K562 (cell line): ENCODE measurements around the gene SYT1. TPM values are rescaled to one million over a fixed set of nuclear protein-coding genes. Genes with fewer than 3 reads are reported as not detected.

Source experiments
- ATAC-seq: fragments of 200-7000 bp; cut with Tn5 transposase; 3 replicates; pipeline ENCODE4 v1.9.1; 2020; ENCODE audit warnings: moderate library complexity
- BruUV-seq: library from RNA; stranded (reverse); fragments of 400-500 nt; replicated peaks from 2 replicates; lab custom pipeline; 2021; lab: Mats Ljungman, UMichigan
- CTCF ChIA-PET: fragments of 300-600 bp; formaldehyde crosslinking; extraction: SDS; loops from one replicate; lab custom pipeline; 2021; ENCODE audit warnings: low intra/inter-chr PET ratio; lab: Yijun Ruan, JAX
- POLR2A ChIA-PET: fragments of 300-600, 350-650 bp; sonication (Branson Sonifier 250); formaldehyde crosslinking; extraction: SDS; loops from one replicate; lab custom pipeline; 2021; ENCODE audit warnings: antibody characterized with exemption, inconsistent platforms; lab: Yijun Ruan, JAX
- DNase-seq, 4 experiments: peaks; one replicate each; pipeline versions ENCODE4 v3.0.0 to v3.0.0-alpha.2; 2011 to 2018; ENCODE audit warnings: low spot score in 3 of 4, mixed read lengths in 3 of 4; ENCODE audit errors: extremely low read depth in 1 of 4
- FAIRE-seq: peaks from 2 replicates; lab custom pipeline; 2011; peaks lifted over from hg19 to GRCh38; lab: Jason Lieb, UNC
- H2AFZ ChIP-seq: 2 replicates; pipeline ENCODE4 v1.6.0; 2011; ENCODE audit warnings: low read depth, low read length, control low read depth, inconsistent platforms
- H3K27ac ChIP-seq: fragments of 200-600 bp; 3 replicates; pipeline ENCODE4 v1.8.0; 2011; ENCODE audit warnings: low read depth, mild to moderate bottlenecking, control low read depth, inconsistent platforms, low read length, moderate library complexity, mixed read lengths; ENCODE audit errors: extremely low read depth
- H3K27me3 ChIP-seq, 2 experiments: fragments of 300-600 bp in 1 of 2; 2 replicates in 1 of 2; 3 replicates in 1 of 2; pipeline versions ENCODE4 v1.6.0 to v1.8.0; 2011; ENCODE audit warnings: inconsistent platforms in 2 of 2, low read length in 2 of 2, mild to moderate bottlenecking in 1 of 2, mixed read lengths in 1 of 2, moderate library complexity in 1 of 2; ENCODE audit not compliant: control insufficient read depth in 2 of 2, insufficient read depth in 2 of 2
- H3K36me3 ChIP-seq: fragments of 300-600 bp; 3 replicates; pipeline ENCODE4 v1.8.0; 2011; ENCODE audit warnings: mild to moderate bottlenecking, low read length, inconsistent platforms; ENCODE audit not compliant: control insufficient read depth, insufficient read depth
- H3K4me1 ChIP-seq, 2 experiments: fragments of 200-600 bp in 1 of 2; replicated peaks in 1 of 2; 2 replicates in 1 of 2; 3 replicates in 1 of 2; pipeline versions ENCODE4 v1.5.1 to v1.8.0; 2011; ENCODE audit warnings: inconsistent platforms in 2 of 2, low read length in 2 of 2, mild to moderate bottlenecking in 1 of 2, mixed read lengths in 1 of 2, moderate library complexity in 1 of 2; ENCODE audit not compliant: control insufficient read depth in 2 of 2, insufficient read depth in 2 of 2
- H3K4me2 ChIP-seq: 2 replicates; pipeline ENCODE4 v1.6.1; 2011; ENCODE audit warnings: low read length, control low read depth, inconsistent platforms, mixed read lengths; ENCODE audit not compliant: insufficient read depth
- H3K4me3 ChIP-seq: fragments of 200-600 bp; sonication (generic), shearing (Covaris generic); 2 replicates; pipeline ENCODE4 v1.5.1; 2016; ENCODE audit warnings: control low read depth, inconsistent platforms
- H3K79me2 ChIP-seq: fragments of 200-600 bp; 3 replicates; pipeline ENCODE4 v1.8.0; 2011; ENCODE audit warnings: low read length, inconsistent platforms; ENCODE audit not compliant: control insufficient read depth, insufficient read depth
- H3K9ac ChIP-seq, 2 experiments: 2 replicates each; pipeline versions ENCODE4 v1.6.0 to v1.6.1; 2011; ENCODE audit warnings: low read depth in 2 of 2, low read length in 2 of 2, control low read depth in 1 of 2, inconsistent platforms in 1 of 2, mild to moderate bottlenecking in 1 of 2, mixed read lengths in 1 of 2; ENCODE audit not compliant: insufficient read depth in 1 of 2
- H3K9me1 ChIP-seq: one replicate; pipeline ENCODE4 v1.6.0; 2011; ENCODE audit warnings: inconsistent platforms, mild to moderate bottlenecking, low read length, moderate library complexity; ENCODE audit not compliant: control insufficient read depth, insufficient read depth
- H3K9me3 ChIP-seq: replicated peaks from 2 replicates; pipeline ENCODE4 v1.5.1; 2011; ENCODE audit warnings: low read depth, low read length, inconsistent platforms; ENCODE audit not compliant: control insufficient read depth, insufficient read depth
- H4K20me1 ChIP-seq: replicated peaks from 2 replicates; pipeline ENCODE4 v1.6.1; 2011; ENCODE audit warnings: low read length, inconsistent platforms, mixed read lengths; ENCODE audit not compliant: control insufficient read depth, insufficient read depth
- ELK1 ChIP-seq: sonication (generic); formaldehyde crosslinking; IDR thresholded peaks from 2 replicates; pipeline ENCODE4 v1.8.1; 2022; ENCODE audit warnings: missing genetic modification reagents
- HIVEP1 ChIP-seq: fragments of 250-450 bp; sonication (Bioruptor Pico); IDR thresholded peaks from 2 replicates; pipeline ENCODE4 v1.4.0; 2020; ENCODE audit warnings: mild to moderate bottlenecking
- HOXB6 ChIP-seq: fragments of 250-450 bp; sonication (Bioruptor Pico); IDR thresholded peaks from 2 replicates; pipeline ENCODE4 v1.5.1; 2022; ENCODE audit warnings: mild to moderate bottlenecking, borderline replicate concordance
- MEIS2 ChIP-seq: fragments of 450-650 bp; IDR thresholded peaks from 2 replicates; pipeline ENCODE4 v1.6.1; 2014; ENCODE audit warnings: mild to moderate bottlenecking; ENCODE audit not compliant: partially characterized antibody
- SMARCA4 ChIP-seq: fragments of 450-650 bp; IDR thresholded peaks from 2 replicates; pipeline ENCODE4 v1.6.1; 2016
- ZNF512 ChIP-seq: IDR thresholded peaks from 2 replicates; pipeline ENCODE4 v1.6.1; 2016; ENCODE audit warnings: missing genetic modification characterization, missing compliant biosample characterization
- WGBS: fragments of 100-300 bp; shearing (Covaris generic); methylation state at CpG from one replicate; pipeline ENCODE4 v1.1.6; 2016; ENCODE audit warnings: low coverage, mixed read lengths; ENCODE audit not compliant: insufficient coverage; ENCODE audit errors: missing lambda C conversion rate; 5-methylcytosine and 5-hydroxymethylcytosine counted together
- in situ Hi-C: fragments of 300-500 bp; cut with MboI; formaldehyde crosslinking; loops from 4 replicates; pipeline ENCODE4 v1.15.0; 2018; ENCODE audit warnings: inconsistent platforms, mixed read lengths
- intact Hi-C: fragments of 100-400 bp; cut with micrococcal nuclease; formaldehyde crosslinking; loops from 2 replicates; pipeline ENCODE4 v1.14.2; 2022
- polyA plus RNA-seq, 8 experiments: library from polyadenylated mRNA; depleted of rRNA in 4 of 8; stranded (reverse) in 5 of 8; unstranded in 3 of 8; fragments of >200 nt; fragmentation: Nextera tagmentation in 2 of 8; fragmentation: Illumina TruSeq in 1 of 8; extraction: Ambion mirVana in 2 of 8; extraction: Trizol in 1 of 8; gene quantifications; 2 replicates each; pipeline versions ENCODE4 v1.2.1 to v1.2.3, GENCODE V29; 2011 to 2014; ENCODE audit warnings: inconsistent platforms in 1 of 8, missing spikeins in 1 of 8
- total RNA-seq, 7 experiments: library from RNA; depleted of rRNA in 6 of 7; stranded (reverse); fragments of >200 nt in 6 of 7; fragmentation: Illumina TruSeq in 2 of 7; extraction: Trizol in 2 of 7; gene quantifications; 2 replicates each; pipeline versions ENCODE4 v1.2.1 to v1.2.3, GENCODE V29; 2011 to 2021; ENCODE audit warnings: low replicate concordance in 1 of 7

SYT1 gene
- total and polyA plus RNA-seq, 9 of the 15 experiments (the other 6 are each of a cell fraction or from before 2014, with no cell fraction given) = 0.03 to 0.13 (median 0.07) TPM; not detected in 4

GRCh38 chr12:79452906-79453305, 588.3 kb downstream of the SYT1 start:
- ChIA-PET CTCF (no interaction called here), POLR2A (interaction anchor here (0.6 kb wide), 1 partner anchor 1074 kb away, joined by 3 read pairs; no protein-coding TSS in a partner anchor)
- WGBS = 3% methylated on average over 6 of the region's 6 CpGs
- no peak overlapping the region for H3K4me2 ChIP-seq
- intact Hi-C loops = no loop called here
- 0 out of 2 replicates have a peak, but pooled peaks cover 1% of the 10 kb centered on the region for H3K9me3 ChIP-seq
- DNase-seq (no peak), ATAC-seq (no peak), FAIRE-seq (no peak)
- BruUV-seq = no TSS peak
- no peaks in the 10 kb centered on the region for H3K4me1 ChIP-seq
- no peak overlapping the region for H3K4me3 ChIP-seq
- in situ Hi-C loops = loop anchor here (5.0 kb wide), 1 partner anchor 34 kb away; no protein-coding TSS in a partner anchor
- H3K9me1 ChIP-seq = no peaks in the 10 kb centered on the region
- no peak for TF ChIP-seq MEIS2
- no peak for TF ChIP-seq SMARCA4
- TF ChIP-seq HOXB6 (CRISPR knock-in tag) = no peak
- no peak for TF ChIP-seq ZNF512 (tag)
- no peak for TF ChIP-seq HIVEP1 (CRISPR knock-in tag)
- no peak for TF ChIP-seq ELK1
- no peaks in the 10 kb centered on the region for H3K27me3 ChIP-seq
- no peaks in the 10 kb centered on the region for H3K36me3 ChIP-seq
- H4K20me1 ChIP-seq = no peaks in the 10 kb centered on the region
- no peak overlapping the region for H2AFZ ChIP-seq
- no peak overlapping the region for H3K9ac ChIP-seq
- no peak overlapping the region for H3K27ac ChIP-seq
- H3K79me2 ChIP-seq = no peaks in the 10 kb centered on the region
